ENCODE data around the gene MYO1A. TPM values are rescaled to one million over a fixed set of nuclear protein-coding genes. Genes with fewer than 3 reads are reported as not detected.
"Not testable (repeated sequence)": the region's sequence is repeated elsewhere in the genome, so short reads cannot be mapped to it uniquely, and the experiment has no call there.

The MYO1A gene
- total and polyA plus RNA-seq, 2 experiments from 2014 or later: 1.5 TPM; not detected in 1

GRCh38 chr12:57080855-57081254 is 30.9 kb upstream of the MYO1A start:
- Histone ChIP-seq H3K36me3 (no peaks in the 10 kb centered on the region), H3K27me3 (no peaks in the 10 kb centered on the region), H3K4me3 (no peak overlapping the region), H3K4me1 (ENCODE audit: low read depth) (peaks cover 10% of the 10 kb centered on the region), H3K27ac (no peak overlapping the region), H3K9me3 (ENCODE audit: low read depth) (no peaks in the 10 kb centered on the region)
- no peak for TF ChIP-seq CTCF (IDR thresholded peaks at IDR 0.05; ENCODE audit: low read depth, low read length)
- DNase-seq (ENCODE audit: low read depth in 1 of 2, low spot score in 1 of 2): no peak

GRCh38 chr12:57079821-57080220 is 29.9 kb upstream of the MYO1A start:
- Histone ChIP-seq H3K27me3 (no peaks in the 10 kb centered on the region), H3K27ac (no peak overlapping the region), H3K36me3 (no peaks in the 10 kb centered on the region), H3K9me3 (ENCODE audit: low read depth) (no peaks in the 10 kb centered on the region), H3K4me1 (ENCODE audit: low read depth) (peaks cover 5% of the 10 kb centered on the region), H3K4me3 (no peak overlapping the region)
- no peak for TF ChIP-seq CTCF (IDR thresholded peaks at IDR 0.05; ENCODE audit: low read depth, low read length)
- DNase-seq (ENCODE audit: low read depth in 1 of 2, low spot score in 1 of 2): no peak

GRCh38 chr12:57078519-57079404 is 28.8 kb upstream of the MYO1A start, which contains the start of gene NEMP1:
TSS of gene NEMP1 (minus strand) at chr12:57078791. CDS start at chr12:57078745, 46 bp downstream.
- peak within 1 kb of the TSS; percentile 90 for H3K27ac ChIP-seq
- TF ChIP-seq CTCF (IDR thresholded peaks at IDR 0.05; ENCODE audit: low read depth, low read length): no peak
- H3K36me3 ChIP-seq: no peaks in the 10 kb centered on the region
- H3K9me3 ChIP-seq (ENCODE audit: low read depth): no peaks in the 10 kb centered on the region
- peaks cover 5% of the 10 kb centered on the region for H3K4me1 ChIP-seq (ENCODE audit: low read depth)
- DNase-seq (ENCODE audit: low read depth in 1 of 2, low spot score in 1 of 2): peak; percentile 99 to 100
- no peaks in the 10 kb centered on the region for H3K27me3 ChIP-seq
- peak within 1 kb of the TSS; percentile 57 for H3K4me3 ChIP-seq

GRCh38 chr12:57073566-57074450 is 23.9 kb upstream of the MYO1A start:
- not testable (repeated sequence) for H3K4me1 ChIP-seq (ENCODE audit: low read depth); H3K27me3 ChIP-seq; H3K27ac ChIP-seq; H3K4me3 ChIP-seq; H3K9me3 ChIP-seq (ENCODE audit: low read depth); DNase-seq (ENCODE audit: low read depth in 1 of 2, low spot score in 1 of 2)
- peaks cover 13% of the 10 kb centered on the region for H3K36me3 ChIP-seq

- Histone ChIP-seq H3K9me3 (ENCODE audit: low read depth) (no peaks in the 10 kb centered on the region), H3K27me3 (no peaks in the 10 kb centered on the region), H3K27ac (no peak overlapping the region), H3K36me3 (peaks cover 18% of the 10 kb centered on the region), H3K4me1 (ENCODE audit: low read depth) (peaks cover 6% of the 10 kb centered on the region), H3K4me3 (no peak overlapping the region)
- TF ChIP-seq CTCF (IDR thresholded peaks at IDR 0.05; ENCODE audit: low read depth, low read length): no peak
- no peak for DNase-seq (ENCODE audit: low read depth in 1 of 2, low spot score in 1 of 2)
Measured at GRCh38 chr12:57072661-57073060, 22.7 kb upstream of the MYO1A start.
